ENCODE measurements around the gene STING1.
"Not testable (repeated sequence)": the region's sequence is repeated elsewhere in the genome, so short reads cannot be mapped to it uniquely, and the experiment has no call there.

DNA sequence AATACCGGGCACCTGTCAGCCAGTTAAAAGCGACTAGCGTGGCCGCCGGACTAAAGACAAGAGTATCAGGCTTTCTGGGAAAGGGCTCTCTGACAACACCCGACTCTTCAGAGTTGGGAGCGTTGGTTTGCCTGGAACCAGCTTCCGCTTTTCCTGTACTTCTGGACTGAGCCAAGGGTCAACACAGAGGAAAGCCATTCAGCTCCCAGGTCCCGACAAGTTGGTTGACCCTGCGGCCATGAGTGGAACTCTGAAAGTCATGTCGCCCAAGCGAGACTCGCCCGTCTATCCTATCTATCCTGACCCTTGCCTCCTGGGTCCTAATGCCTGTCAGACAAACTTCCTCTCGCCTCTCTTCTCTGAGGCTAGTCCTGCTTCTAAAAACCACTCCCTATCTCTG is 21.3 kb upstream of the STING1 start:
- not testable (repeated sequence) for TF ChIP-seq EZH2 (IDR thresholded peaks at IDR 0.05; ENCODE audit: insufficient read depth, poor library complexity, severe bottlenecking); EZH2phosphoT487 (IDR thresholded peaks at IDR 0.05; ENCODE audit: insufficient read depth, low read depth)

Measured in GM23248 (cell line).